Non-pigmented ciliary epithelial cell (primary cell): ENCODE results near the gene SF3B3.
A peak's percentile ranks its signal among the peaks of the same experiment; 100 is the strongest.
"Not testable (repeated sequence)": the region's sequence is repeated elsewhere in the genome, so short reads cannot be mapped to it uniquely, and the experiment has no call there.

Experiments used
- DNase-seq: peaks from one replicate; pipeline ENCODE4 v3.0.0-alpha.2; 2010; ENCODE audit warnings: low read depth

The SF3B3 gene

GRCh38 chr16:70565053-70565452, 41.4 kb downstream of the SF3B3 start:
- DNase-seq = no peak

- DNase-seq = no peak
Observed at GRCh38 chr16:70568601-70569237, 45.1 kb downstream of the SF3B3 start.

DNA sequence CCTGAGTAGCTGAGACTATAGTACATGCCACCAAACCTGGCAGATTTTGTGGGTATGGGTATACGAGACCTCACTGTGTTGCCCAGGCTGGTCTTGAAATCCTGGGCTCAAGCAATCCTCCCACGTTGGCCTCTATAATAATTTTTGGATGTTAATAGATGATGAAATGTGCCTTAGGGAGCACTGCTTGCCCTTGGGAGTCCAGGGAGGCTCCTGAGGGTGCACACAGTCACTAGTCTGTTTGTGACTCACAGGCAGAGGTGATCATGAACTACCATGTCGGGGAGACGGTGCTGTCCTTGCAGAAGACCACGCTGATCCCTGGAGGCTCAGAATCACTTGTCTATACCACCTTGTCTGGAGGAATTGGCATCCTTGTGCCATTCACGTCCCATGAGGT, 46.1 kb downstream of the SF3B3 start:
- DNase-seq = no peak

GRCh38 chr16:70570967-70571570, 47.5 kb downstream of the SF3B3 start:
- no peak for DNase-seq

DNA sequence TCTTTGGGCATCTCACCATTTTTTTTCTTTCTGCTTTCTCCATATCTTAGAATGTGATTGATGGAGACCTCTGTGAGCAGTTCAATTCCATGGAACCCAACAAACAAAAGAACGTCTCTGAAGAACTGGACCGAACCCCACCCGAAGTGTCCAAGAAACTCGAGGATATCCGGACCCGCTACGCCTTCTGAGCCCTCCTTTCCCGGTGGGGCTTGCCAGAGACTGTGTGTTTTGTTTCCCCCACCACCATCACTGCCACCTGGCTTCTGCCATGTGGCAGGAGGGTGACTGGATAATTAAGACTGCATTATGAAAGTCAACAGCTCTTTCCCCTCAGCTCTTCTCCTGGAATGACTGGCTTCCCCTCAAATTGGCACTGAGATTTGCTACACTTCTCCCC, 48.0 kb downstream of the SF3B3 start:
- DNase-seq = no peak

GRCh38 chr16:70572050-70572925, 48.7 kb downstream of the SF3B3 start:
- DNase-seq = no peak

DNA sequence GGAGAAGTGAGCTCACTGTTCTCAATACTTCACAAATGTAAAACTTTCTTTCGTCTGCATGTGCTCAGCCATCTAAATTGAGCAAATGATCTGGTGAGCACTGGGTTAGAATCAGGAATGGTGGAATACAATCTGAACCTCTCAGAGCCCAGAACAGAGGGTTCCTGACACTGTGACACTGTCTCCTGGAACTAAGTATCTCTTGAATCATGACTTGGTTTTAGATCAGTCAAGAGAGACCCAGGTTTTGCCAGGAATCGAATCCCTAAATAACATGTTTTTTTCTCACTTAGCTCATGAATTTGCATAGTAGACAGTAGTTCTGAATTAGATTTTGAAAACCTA, 49.3 kb downstream of the SF3B3 start:
- DNase-seq = no peak

- DNase-seq = peak; percentile 88
Observed at GRCh38 chr16:70573451-70574121, 50.0 kb downstream of the SF3B3 start.

DNA sequence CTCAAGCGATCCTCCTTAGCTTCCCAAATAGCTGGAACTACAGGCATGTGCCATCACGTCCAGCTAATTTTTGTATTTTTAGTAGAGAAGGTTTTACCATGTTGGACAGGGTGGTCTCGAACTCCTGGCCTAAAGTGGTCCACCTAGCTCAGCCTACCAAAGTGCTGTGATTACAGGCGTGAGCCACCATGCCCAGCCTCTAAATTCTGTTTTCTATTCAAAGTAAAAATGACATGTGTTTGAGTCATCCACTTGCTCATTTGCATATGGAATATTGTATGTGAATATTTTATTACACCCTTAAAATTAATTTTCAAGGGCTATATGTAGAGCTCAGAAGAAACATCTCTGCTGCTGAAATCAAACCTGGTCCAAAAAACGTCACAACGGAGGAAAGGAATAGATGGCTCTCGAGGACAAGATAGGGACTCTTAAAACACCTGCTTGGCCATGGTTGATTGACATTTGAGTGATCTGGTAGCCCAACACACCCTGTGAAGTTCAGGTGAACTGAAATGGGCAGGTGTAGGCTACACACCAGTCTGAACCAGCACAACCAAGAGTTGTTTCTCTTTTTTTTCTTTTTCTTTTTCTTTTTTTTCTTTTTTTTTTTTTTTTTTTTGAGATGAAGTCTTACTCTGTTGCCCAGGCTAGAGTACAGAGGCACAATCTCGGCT, 51.1 kb downstream of the SF3B3 start:
- no peak for DNase-seq

GRCh38 chr16:70575376-70575775, 51.8 kb downstream of the SF3B3 start:
- DNase-seq = no peak

GRCh38 chr16:70576431-70577255, 53.0 kb downstream of the SF3B3 start:
- peak; percentile 49 for DNase-seq

DNA sequence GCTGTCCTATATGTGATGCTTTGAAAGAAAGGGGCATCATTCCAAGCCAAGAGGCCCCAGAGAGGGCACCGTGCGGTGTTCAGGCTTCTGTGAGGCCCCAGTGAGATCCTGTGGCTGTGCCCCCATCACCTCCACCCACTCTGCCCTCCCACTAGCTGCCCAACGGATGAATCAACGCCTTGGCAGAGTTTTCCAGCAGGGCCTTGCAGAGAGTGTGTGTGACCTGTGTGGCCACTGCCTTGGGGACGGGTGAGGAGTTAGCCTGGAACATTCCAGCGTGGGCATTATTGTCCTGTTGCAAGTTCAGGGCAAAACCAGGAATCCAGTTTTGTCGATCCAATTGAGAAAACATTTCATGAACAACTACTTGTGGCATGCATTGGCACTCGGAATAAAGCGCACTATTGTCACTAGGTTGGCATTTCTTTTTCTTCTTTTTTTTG, 53.7 kb downstream of the SF3B3 start:
- DNase-seq = no peak

DNA sequence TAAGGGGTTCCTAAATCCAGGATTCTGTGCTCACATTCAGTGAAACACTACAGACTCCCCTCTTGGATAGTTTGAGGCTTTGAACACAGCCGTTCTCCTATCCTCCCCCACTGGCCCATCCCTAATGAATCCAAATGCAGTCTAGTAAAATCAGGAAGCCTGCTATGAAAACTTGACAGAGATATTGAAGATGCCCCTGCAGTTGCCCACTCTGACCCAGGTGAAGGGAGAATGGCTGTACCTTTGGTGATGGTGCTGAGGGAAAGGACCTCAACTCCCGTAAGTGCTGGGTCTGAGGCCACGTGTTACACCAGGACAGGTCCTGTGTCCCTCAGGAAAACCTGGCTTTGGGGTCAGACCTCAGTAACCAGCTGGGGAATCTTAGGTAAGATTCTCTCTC, 54.4 kb downstream of the SF3B3 start:
- no peak for DNase-seq

DNA sequence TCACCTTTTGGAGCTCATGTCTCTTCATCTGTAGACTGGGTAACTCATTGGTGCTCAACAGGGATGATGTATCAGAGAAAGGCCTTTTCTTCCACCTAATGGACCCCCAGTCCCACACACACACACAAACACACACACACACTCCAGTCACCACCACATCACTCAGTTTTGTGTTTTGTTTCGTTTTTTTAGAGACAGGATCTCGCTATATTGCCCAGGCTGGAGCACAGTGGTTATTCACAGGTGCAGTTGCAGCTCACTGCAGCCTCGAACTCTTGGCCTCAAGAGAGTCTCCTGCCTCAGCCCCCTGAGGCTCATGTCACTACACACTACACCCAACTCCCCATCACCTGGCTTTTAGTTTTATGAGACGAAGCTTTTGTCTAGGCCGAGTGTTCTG, 55.6 kb downstream of the SF3B3 start:
- DNase-seq = no peak

GRCh38 chr16:70579648-70580630, 56.3 kb downstream of the SF3B3 start:
- no peak for DNase-seq

DNA sequence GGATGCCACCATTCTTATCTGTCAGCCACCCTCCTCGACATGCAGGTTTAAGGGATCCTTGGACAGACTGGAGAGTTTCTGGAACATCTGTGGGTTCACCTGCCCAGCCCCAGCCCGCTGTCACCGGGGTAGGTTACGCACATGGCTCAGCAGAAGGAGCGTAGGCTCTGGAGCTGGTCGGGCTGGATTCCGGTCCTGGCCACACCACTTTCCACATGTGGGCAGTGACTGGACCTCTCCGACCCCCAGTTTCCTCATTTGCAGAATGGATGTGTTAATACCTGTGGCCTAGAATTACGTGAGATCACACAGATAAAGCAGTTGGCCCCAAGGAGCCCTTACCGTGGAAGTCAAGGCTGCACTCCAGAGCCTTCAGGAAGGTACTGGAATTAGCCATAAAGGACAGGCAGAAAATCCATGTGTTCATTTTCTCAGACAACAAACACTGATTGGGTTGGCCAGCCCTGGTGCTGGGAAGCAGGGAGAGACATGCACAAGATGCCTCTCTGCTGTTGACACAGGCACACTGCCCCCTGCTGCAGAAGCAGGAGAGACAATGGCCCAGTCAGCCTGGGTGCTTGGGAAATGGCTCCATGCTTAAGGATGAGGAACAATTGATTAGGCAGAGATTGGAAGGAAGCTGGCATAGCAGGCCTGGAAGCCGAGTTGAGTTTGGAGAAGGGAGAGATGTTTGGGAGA, 58.8 kb downstream of the SF3B3 start:
- DNase-seq = no peak

DNA sequence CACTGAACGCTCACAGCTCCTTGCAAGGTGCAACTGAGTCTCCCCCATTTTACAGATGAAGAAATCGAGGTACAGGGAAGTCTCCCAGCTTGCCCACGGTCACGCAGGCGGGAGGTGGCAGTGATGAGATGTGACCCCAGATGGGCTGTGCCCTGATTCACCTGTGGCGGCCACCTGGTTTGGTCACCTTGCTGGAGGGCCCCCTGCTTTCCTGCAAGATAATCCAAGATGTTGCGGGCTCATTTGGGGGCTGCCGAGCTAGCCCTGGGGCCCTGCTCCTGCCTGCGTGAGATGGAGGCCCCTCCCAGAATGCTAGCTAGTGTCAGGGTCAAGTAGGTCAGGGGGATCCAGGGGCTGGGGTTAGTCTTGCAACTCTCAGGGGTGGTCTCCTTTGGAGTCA, 63.1 kb downstream of the SF3B3 start:
- no peak for DNase-seq

- no peak for DNase-seq
Observed at GRCh38 chr16:70588565-70588964, 64.9 kb downstream of the SF3B3 start.

GRCh38 chr16:70589416-70589815, 65.8 kb downstream of the SF3B3 start:
- DNase-seq = not testable (repeated sequence)
